ENCODE results near the gene HOXA6.
A peak's percentile ranks its signal among the peaks of the same experiment; 100 is the strongest.

Gene HOXA6

GRCh38 chr7:27172823-27173510 lies 25.4 kb upstream of the HOXA6 start:
- DNase-seq: peak; percentile 19

- DNase-seq: peak; percentile 3
These were observed 24.8 kb upstream of the HOXA6 start for GRCh38 chr7:27172315-27172774.

GRCh38 chr7:27171637-27172314 lies 24.2 kb upstream of the HOXA6 start:
- DNase-seq: peak; percentile 6

- peak; percentile 1 for DNase-seq
These were observed 23.7 kb upstream of the HOXA6 start for GRCh38 chr7:27171325-27171636.

DNA sequence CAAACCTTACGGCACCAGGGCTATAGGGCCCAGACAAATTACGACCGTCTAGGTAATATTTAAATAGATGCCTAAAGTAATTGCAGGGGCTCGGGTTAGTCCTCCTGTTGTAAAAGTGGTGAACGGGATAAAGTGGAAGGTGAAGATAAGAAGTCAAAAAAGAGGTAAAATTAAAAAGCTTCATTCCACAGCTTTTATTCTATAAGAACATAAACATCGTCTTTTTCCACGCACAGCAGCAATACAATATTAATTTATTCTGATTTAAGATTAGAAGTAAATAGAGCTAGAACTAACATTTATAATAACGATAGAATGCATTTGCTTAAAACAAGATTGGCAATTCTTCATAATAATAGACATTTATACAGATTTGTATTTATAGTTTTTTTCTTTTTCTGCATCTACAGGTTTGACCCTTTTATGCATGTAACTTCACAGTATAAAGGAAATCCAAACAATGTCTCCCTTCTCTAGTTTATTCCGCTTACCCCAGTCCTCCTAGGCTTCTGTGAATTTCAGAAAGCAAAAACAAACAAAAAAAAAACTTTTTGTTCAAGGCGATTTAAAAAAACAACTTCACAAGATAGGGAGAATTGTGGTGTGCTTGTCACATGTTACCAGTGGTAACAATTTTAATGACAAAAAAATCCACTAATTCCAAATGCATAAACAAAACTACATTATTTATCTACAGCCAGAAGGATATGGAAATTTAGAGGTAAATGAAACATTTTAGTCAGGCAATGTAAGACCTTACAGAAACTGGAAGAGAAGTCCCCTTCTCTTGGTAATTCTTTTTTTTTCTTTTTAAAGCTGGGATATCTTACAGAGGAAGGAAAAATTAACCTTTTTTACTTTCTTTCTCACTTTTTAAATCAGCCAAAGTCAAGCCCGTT lies 23.1 kb upstream of the HOXA6 start:
- no peak for DNase-seq

- DNase-seq: no peak
These were observed 22.3 kb upstream of the HOXA6 start for GRCh38 chr7:27169658-27170425.

DNA sequence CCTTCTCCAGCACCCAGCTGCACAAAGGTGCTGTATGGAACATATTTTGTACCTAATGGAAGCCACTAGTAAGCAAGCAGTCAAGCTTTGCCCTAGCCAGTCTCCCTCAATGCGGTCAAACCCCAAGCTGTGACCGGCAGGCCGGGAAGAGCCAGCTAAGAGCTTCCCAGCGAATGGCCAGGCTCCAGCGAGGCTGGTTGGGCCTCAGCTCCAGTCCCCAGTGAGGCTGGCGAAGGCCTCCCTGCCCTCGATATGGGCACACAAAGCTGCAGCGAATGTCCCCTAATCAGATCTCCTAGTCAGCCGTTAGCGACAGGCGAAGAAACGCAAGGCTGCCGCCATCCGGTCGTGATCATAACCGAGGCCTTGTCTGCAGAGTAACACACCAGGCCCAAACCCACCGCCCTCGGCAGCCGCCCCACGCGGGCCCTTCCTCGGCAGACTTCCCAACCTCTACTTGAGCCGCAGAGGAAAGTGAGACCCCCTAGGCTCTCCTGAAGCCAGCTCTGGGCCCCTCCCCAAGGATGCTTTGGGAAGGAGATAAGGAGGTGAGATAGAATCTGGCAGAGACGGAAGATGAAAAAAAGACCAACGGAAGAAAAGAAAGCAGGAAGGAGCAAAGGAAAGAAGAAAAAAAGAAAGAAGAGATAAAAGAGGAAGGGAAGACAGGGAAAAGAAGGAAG lies 20.8 kb upstream of the HOXA6 start:
- peak; percentile 56 for DNase-seq

DNA sequence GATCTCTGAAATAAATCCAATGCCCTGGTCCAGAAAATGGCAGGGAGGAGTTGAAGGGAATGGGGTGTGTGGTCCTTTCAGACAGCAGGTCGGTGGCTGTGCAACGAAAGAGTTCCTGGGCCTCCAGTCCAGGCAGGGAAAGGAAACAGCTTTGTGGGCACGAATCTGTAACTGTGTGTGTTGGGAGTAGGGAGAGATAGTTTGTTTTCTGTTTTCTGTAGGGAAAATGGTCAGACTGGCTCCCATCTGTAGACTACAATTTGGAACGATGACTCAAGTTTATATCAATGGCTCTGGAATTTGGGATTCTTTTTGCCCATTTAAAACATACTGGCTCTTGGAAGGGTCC lies 20.3 kb upstream of the HOXA6 start:
- DNase-seq: no peak

DNA sequence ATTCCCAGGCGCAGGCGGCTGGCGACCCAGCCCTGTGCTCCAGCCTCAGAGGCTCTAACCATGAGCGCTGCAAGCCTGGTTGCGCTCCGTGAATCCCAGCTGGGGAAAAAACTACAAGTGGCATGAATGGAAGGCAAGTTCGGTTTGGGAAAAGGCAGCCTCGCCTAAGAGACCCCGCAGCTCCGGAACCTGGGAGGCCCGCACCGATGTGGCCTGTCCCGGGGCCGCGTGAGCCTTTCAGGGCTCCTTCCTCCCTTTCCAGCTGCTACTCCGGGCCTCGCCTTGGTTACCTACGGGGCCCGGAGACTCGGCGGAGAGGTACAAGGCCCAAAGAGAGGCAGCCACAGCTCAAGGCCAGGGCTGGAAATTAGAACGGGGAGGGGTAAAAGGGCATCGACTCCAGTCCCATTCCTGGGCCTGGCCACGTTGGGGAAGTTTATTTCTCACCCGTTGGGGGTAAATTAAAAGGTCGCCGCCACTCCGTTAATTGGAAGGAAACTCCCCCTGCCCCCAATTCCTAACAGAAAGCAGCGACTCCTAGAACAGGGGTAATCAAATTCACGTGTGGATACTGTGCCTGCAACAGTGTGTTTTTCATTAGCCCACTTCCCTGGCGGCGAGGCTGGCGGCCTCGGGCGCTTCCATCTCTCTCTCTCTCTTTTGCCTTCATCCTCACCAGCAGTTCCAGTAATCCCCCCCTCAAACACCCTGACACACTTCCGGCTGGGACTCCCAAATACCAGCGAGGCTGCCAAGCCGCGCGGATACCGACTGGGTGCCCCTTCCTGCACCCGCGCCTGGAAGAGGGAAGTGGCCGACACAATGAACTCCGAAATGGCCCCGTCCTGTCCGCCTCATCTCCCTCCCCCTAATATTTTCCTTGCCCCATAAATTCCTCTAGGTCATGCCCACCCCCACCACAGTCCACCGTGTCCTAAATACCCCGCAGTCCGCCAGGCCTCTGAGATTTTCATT lies 19.2 kb upstream of the HOXA6 start:
- no peak for DNase-seq

DNA sequence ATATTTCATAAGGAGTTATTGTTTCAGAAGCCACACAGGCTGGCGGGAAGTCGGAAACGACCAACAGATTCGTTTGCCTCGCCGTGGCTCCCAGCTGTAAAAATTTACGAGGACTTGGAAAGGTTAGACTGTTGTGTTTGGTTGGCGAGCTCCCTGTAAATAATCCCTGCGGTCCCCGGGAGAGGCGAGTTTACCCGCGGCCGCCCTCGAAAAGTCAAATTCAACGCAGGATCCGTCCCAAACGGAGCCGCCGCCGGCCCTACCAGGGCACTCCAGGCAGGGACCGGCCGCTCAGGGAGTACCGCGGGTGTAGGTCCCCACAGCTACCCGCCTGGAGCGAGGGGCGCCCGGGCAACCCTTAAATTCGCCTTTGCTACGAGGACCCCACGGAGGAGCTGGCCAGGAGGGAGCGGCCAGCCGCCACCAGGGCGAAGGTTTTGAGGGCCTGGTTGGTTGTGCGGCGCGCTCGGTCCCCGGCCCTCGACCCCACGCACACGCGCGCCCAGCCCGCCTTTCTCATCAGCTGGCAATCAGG lies 18.5 kb upstream of the HOXA6 start:
- no peak for DNase-seq

DNA sequence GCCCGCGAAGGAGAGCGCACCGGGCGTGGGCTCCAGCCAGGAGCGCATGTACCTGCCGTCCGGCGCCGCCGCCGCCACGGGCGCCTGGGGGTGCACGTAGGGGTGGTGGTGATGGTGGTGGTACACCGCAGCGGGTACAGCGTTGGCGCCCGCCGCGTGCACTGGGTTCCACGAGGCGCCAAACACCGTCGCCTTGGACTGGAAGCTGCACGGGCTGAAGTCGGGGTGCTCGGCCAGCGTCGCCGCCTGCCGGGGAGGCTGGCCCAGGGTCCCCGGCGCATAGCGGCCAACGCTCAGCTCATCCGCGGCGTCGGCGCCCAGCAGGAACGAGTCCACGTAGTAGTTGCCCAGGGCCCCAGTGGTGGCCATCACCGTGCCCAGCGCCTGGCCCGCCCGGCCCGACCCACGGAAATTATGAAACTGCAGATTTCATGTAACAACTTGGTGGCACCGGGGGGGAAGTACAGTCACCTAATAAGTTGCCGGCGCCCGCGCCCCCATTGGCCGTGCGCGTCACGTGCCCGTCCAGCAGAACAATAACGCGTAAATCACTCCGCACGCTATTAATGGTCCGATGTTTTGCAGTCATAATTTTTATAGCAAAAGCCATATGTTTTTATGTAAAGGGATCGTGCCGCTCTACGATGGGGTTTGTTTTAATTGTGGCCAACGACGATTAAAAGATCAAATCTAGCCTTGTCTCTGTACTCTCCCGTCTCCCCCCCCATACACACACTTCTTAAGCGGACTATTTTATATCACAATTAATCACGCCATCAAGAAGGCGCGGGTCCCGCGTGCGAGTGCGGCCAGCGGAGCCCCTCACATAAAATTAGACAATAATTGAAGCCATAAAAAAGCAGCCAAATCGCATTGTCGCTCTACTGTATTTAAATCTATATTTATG lies 17.8 kb upstream of the HOXA6 start, which contains the start of gene HOXA9:
TSS of gene HOXA9 (minus strand) at position 449 of the 907 bp plus-strand sequence. CDS start at position 369, 80 bp downstream.
- DNase-seq: no peak

DNA sequence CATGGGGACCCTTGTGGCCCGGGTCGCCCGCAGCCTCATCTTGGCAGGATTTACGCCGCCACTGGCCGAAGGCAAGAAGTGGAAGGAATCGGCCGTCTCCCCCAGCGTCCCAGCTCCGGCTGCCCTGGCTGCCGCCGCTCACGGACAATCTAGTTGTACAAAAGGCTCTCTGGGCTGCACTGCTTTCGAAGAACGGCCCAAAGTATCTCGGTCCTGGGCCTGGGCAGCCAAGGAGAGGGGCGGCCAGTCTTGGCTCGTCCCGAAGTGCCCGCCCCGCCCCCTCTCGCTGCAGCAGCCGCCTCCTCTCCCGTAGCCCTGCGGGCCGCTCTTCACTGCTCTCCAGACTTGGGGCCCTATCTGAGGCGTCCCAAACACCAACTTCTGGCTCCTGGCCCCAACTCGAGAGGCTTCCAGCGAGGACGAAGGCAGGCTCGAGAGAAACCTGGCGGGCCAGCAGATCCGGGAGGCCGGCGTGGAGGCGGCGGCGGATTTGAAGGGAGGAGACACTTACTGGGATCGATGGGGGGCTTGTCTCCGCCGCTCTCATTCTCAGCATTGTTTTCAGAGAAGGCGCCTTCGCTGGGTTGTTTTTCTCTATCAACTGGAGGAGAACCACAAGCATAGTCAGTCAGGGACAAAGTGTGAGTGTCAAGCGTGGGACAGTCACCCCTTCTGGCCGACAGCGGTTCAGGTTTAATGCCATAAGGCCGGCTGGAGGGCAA lies 17.0 kb upstream of the HOXA6 start:
- no peak for DNase-seq

- no peak for DNase-seq
These were observed 16.4 kb upstream of the HOXA6 start for GRCh38 chr7:27164045-27164366.

GRCh38 chr7:27163288-27164044 lies 15.9 kb upstream of the HOXA6 start:
- DNase-seq: no peak

- no peak for DNase-seq
These were observed 15.2 kb upstream of the HOXA6 start for GRCh38 chr7:27162561-27163287.

GRCh38 chr7:27161721-27162560 lies 14.4 kb upstream of the HOXA6 start:
- DNase-seq: no peak
